Fibroblast of lung (primary cell): Measurements from ENCODE around the gene B3GAT3.

Source experiments
- EZH2 ChIP-seq: IDR thresholded peaks from 2 replicates; pipeline ENCODE4 v1.5.1; 2012; ENCODE audit warnings: low read length, control low read depth, mild to moderate bottlenecking; ENCODE audit errors: missing control alignments
- TF ChIP-seq, protein P1 (sequence below), 2 donors: IDR thresholded peaks in 1 of 2; conservative IDR thresholded peaks in 1 of 2; 1 replicate in 1 of 2; 2 replicates in 1 of 2; pipeline ENCODE4 v1.5.1; 2011 to 2012; ENCODE audit warnings: low read length in 2 of 2, control low read depth in 1 of 2, inconsistent platforms in 1 of 2, low read depth in 1 of 2, mild to moderate bottlenecking in 1 of 2

DNA sequence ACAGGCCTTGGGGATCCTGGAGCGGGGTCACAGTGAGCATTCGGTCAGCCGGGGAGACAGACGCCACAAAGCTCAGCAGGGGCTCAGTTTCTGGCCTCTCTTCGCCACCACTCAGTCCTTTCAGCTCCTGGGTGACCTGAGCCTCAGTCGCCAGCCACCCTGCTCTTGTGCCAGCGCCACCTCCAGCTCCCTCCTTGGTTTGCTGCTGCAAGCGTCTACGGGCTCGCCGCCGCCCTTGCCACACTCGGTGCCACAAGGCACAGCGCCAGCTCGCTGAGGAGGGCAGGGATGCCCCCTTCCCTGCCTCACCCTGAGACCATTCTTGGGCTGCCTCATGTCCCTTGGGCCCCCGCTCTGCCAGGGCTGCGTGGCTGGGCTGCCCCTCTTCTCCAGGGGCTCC is 46.6 kb downstream of the B3GAT3 start:
- TF ChIP-seq, protein P1, sequence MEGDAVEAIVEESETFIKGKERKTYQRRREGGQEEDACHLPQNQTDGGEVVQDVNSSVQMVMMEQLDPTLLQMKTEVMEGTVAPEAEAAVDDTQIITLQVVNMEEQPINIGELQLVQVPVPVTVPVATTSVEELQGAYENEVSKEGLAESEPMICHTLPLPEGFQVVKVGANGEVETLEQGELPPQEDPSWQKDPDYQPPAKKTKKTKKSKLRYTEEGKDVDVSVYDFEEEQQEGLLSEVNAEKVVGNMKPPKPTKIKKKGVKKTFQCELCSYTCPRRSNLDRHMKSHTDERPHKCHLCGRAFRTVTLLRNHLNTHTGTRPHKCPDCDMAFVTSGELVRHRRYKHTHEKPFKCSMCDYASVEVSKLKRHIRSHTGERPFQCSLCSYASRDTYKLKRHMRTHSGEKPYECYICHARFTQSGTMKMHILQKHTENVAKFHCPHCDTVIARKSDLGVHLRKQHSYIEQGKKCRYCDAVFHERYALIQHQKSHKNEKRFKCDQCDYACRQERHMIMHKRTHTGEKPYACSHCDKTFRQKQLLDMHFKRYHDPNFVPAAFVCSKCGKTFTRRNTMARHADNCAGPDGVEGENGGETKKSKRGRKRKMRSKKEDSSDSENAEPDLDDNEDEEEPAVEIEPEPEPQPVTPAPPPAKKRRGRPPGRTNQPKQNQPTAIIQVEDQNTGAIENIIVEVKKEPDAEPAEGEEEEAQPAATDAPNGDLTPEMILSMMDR (conservative IDR thresholded peaks at IDR 0.05 in 1 of 2, IDR thresholded peaks at IDR 0.05 in 1 of 2; ENCODE audit: low read depth in 1 of 2, low read length in 2 of 2), result no peak
- no peak for TF ChIP-seq EZH2
